HCT116 (cell line): Measurements from ENCODE around the gene SETD1B. TPM values are rescaled to one million over a fixed set of nuclear protein-coding genes. Genes with fewer than 3 reads are reported as not detected.

Experiments used
- ATAC-seq: fragments of 200-7000 bp; cut with Tn5 transposase; 2 replicates; pipeline ENCODE4 v1.9.1; 2020; ENCODE audit warnings: mild to moderate bottlenecking, moderate library complexity
- BruUV-seq: library from RNA; stranded (reverse); fragments of 400-500 nt; replicated peaks from 2 replicates; lab custom pipeline; 2021; lab: Mats Ljungman, UMichigan
- CTCF ChIA-PET: fragments of 300-600 bp; sonication (Branson Sonifier 250); formaldehyde crosslinking; loops from one replicate; lab custom pipeline; 2021; ENCODE audit warnings: antibody characterized with exemption; lab: Charles Lee
- POLR2A ChIA-PET: fragments of 300-600, 350-600 bp; sonication (Branson Sonifier 250); formaldehyde crosslinking; loops from one replicate; lab custom pipeline; 2021; ENCODE audit warnings: antibody characterized with exemption; lab: Charles Lee
- RAD21 ChIA-PET, 2 experiments: fragments of 300-600 bp; sonication (Branson Sonifier 250); formaldehyde crosslinking; loops; one replicate each; lab custom pipeline; 2023; ENCODE audit warnings: low total read pairs in 2 of 2; ENCODE audit not compliant: uncharacterized antibody in 2 of 2, unreplicated experiment in 2 of 2, low non-redundant PET in 1 of 2; lab: Charles Lee
- DNase-seq: peaks from one replicate; pipeline ENCODE4 v3.0.0-alpha.2; 2010; ENCODE audit warnings: low read depth, low spot score
- H2AFZ ChIP-seq: fragments of 200-600 bp; shearing (Covaris generic), sonication (generic); 2 replicates; pipeline ENCODE4 v1.6.1; 2017; ENCODE audit warnings: low read depth, mixed run types, mixed read lengths, antibody characterized with exemption, low read length; ENCODE audit not compliant: poor library complexity, severe bottlenecking
- H3K27ac ChIP-seq: 2 replicates; pipeline ENCODE4 v1.5.1; 2012; ENCODE audit warnings: low read depth, low read length
- H3K27me3 ChIP-seq: fragments of 200-600 bp; sonication (generic); 2 replicates; pipeline ENCODE4 v1.6.1; 2016; ENCODE audit warnings: mixed run types, low read length, mixed read lengths; ENCODE audit not compliant: insufficient read depth
- H3K36me3 ChIP-seq, 2 experiments: fragments of 200-500 bp in 1 of 2; fragments of 200-600 bp in 1 of 2; sonication (Bioruptor generic) in 1 of 2; sonication (generic) in 1 of 2; 2 replicates each; pipeline versions ENCODE4 v1.5.1 to v1.6.1; 2014 to 2016; ENCODE audit warnings: low read length in 2 of 2, inconsistent platforms in 1 of 2, mixed read lengths in 1 of 2, mixed run types in 1 of 2; ENCODE audit not compliant: insufficient read depth in 2 of 2, control insufficient read depth in 1 of 2
- H3K4me1 ChIP-seq, 2 experiments: fragments of 200-600 bp in 1 of 2; sonication (generic) in 1 of 2; 2 replicates each; pipeline versions ENCODE4 v1.5.1 to v1.6.1; 2012 to 2017; ENCODE audit warnings: low read length in 2 of 2, inconsistent platforms in 1 of 2, mild to moderate bottlenecking in 1 of 2, mixed read lengths in 1 of 2, mixed run types in 1 of 2, moderate library complexity in 1 of 2; ENCODE audit not compliant: insufficient read depth in 2 of 2, control insufficient read depth in 1 of 2
- H3K4me2 ChIP-seq: fragments of 200-600 bp; sonication (generic); 2 replicates; pipeline ENCODE4 v1.6.1; 2017; ENCODE audit warnings: mixed run types, low read length, mixed read lengths
- H3K4me3 ChIP-seq, 2 experiments: fragments of 200-600 bp in 1 of 2; sonication (generic) in 1 of 2; replicated peaks in 1 of 2; 2 replicates each; pipeline ENCODE4 v1.5.1; 2011 to 2016; ENCODE audit warnings: low read length in 2 of 2, control low read depth in 1 of 2, low read depth in 1 of 2, mild to moderate bottlenecking in 1 of 2, mixed read lengths in 1 of 2, mixed run types in 1 of 2
- H3K79me2 ChIP-seq: fragments of 200-600 bp; sonication (generic); 2 replicates; pipeline ENCODE4 v1.6.1; 2017; ENCODE audit warnings: mild to moderate bottlenecking, mixed run types, low read length, moderate library complexity, mixed read lengths; ENCODE audit not compliant: insufficient read depth
- H3K9ac ChIP-seq: fragments of 200-600 bp; sonication (generic); 2 replicates; pipeline ENCODE4 v1.6.1; 2016; ENCODE audit warnings: low read length, mixed read lengths
- H3K9me2 ChIP-seq: fragments of 200-600 bp; sonication (generic), shearing (Covaris generic); 2 replicates; pipeline ENCODE4 v1.6.1; 2017; ENCODE audit warnings: mixed run types, mild to moderate bottlenecking, moderate library complexity; ENCODE audit not compliant: insufficient read depth
- H3K9me3 ChIP-seq, 2 experiments: fragments of 200-500 bp in 1 of 2; fragments of 200-600 bp in 1 of 2; sonication (Bioruptor generic) in 1 of 2; sonication (generic) in 1 of 2; 2 replicates each; pipeline ENCODE4 v1.6.1; 2014 to 2017; ENCODE audit warnings: low read length in 2 of 2, mixed read lengths in 2 of 2, inconsistent platforms in 1 of 2, low read depth in 1 of 2, mild to moderate bottlenecking in 1 of 2, mixed run types in 1 of 2, moderate library complexity in 1 of 2; ENCODE audit not compliant: control insufficient read depth in 1 of 2, insufficient read depth in 1 of 2
- H4K20me1 ChIP-seq: fragments of 200-600 bp; sonication (generic), shearing (Covaris generic); 2 replicates; pipeline ENCODE4 v1.6.1; 2017; ENCODE audit warnings: mixed run types, mild to moderate bottlenecking, moderate library complexity; ENCODE audit not compliant: insufficient read depth
- CBX3 ChIP-seq: IDR thresholded peaks from 2 replicates; pipeline ENCODE4 v1.6.1; 2012; ENCODE audit warnings: low read depth
- CEBPB ChIP-seq: IDR thresholded peaks from 2 replicates; pipeline ENCODE4 v1.6.1; 2012; ENCODE audit warnings: low read depth
- EGR1 ChIP-seq: IDR thresholded peaks from 2 replicates; pipeline ENCODE4 v1.6.1; 2012; ENCODE audit warnings: low read depth
- ELF1 ChIP-seq: IDR thresholded peaks from 2 replicates; pipeline ENCODE4 v1.6.1; 2012; ENCODE audit warnings: low read depth, borderline replicate concordance
- EZH2 ChIP-seq: fragments of 200-600 bp; sonication (generic); IDR thresholded peaks from 2 replicates; pipeline ENCODE4 v1.6.1; 2017; ENCODE audit warnings: antibody characterized with exemption, mixed run types
- FOSL1 ChIP-seq: IDR thresholded peaks from 2 replicates; pipeline ENCODE4 v1.6.1; 2012; ENCODE audit warnings: low read depth
- POLR2A ChIP-seq: IDR thresholded peaks from 2 replicates; pipeline ENCODE4 v1.7.0; 2011; ENCODE audit warnings: borderline replicate concordance; ENCODE audit not compliant: insufficient read depth, insufficient read length; ENCODE audit errors: extremely low read depth
- POLR2AphosphoS5 ChIP-seq: IDR thresholded peaks from 2 replicates; pipeline ENCODE4 v1.6.1; 2011; ENCODE audit warnings: mild to moderate bottlenecking, low read depth, low read length, moderate library complexity
- RAD21 ChIP-seq: IDR thresholded peaks from 2 replicates; pipeline ENCODE4 v1.6.1; 2012; ENCODE audit warnings: low read depth, mild to moderate bottlenecking
- SP1 ChIP-seq: IDR thresholded peaks from 2 replicates; pipeline ENCODE4 v1.6.1; 2012; ENCODE audit warnings: low read depth
- SRF ChIP-seq: IDR thresholded peaks from 2 replicates; pipeline ENCODE4 v1.6.1; 2012; ENCODE audit warnings: low read depth
- TCF7L2 ChIP-seq: IDR thresholded peaks from 2 replicates; pipeline ENCODE4 v1.7.0; 2011; ENCODE audit warnings: borderline replicate concordance, inconsistent platforms; ENCODE audit not compliant: insufficient read depth, insufficient read length; ENCODE audit errors: extremely low read depth
- YY1 ChIP-seq: IDR thresholded peaks from 2 replicates; pipeline ENCODE4 v1.6.1; 2011; ENCODE audit warnings: low read length, low read depth, moderate library complexity, mild to moderate bottlenecking; ENCODE audit not compliant: insufficient replicate concordance; ENCODE audit errors: extremely low read depth
- ZBTB33 ChIP-seq: IDR thresholded peaks from 2 replicates; pipeline ENCODE4 v1.6.1; 2011; ENCODE audit warnings: mild to moderate bottlenecking, low read length, moderate library complexity; ENCODE audit not compliant: insufficient replicate concordance; ENCODE audit errors: extremely low read depth
- ZFX ChIP-seq: fragments of 450-650 bp; IDR thresholded peaks from 2 replicates; pipeline ENCODE4 v1.6.1; 2017
- ZNF274 ChIP-seq: fragments of 200-500 bp; sonication (Bioruptor generic); IDR thresholded peaks from 2 replicates; pipeline ENCODE4 v1.6.1; 2014; ENCODE audit warnings: mild to moderate bottlenecking, low read depth, low read length, inconsistent platforms
- intact Hi-C: fragments of 100-400 bp; cut with micrococcal nuclease; formaldehyde crosslinking; loops from 2 replicates; pipeline ENCODE4 v1.10.0; 2022
- total RNA-seq: library from RNA; stranded (reverse); gene quantifications from one replicate; pipeline ENCODE4 v1.2.1, GENCODE V29; 2021; ENCODE audit not compliant: unreplicated experiment
- TF ChIP-seq, protein P1 (sequence below), 3 experiments: fragments of 200-600 bp in 1 of 3; sonication (generic) in 1 of 3; IDR thresholded peaks in 2 of 3; conservative IDR thresholded peaks in 1 of 3; 2 replicates each; pipeline ENCODE4 v1.5.1; 2012 to 2017; ENCODE audit warnings: low read depth in 2 of 3, low read length in 2 of 3, antibody characterized with exemption in 1 of 3, borderline replicate concordance in 1 of 3, control low read depth in 1 of 3, mild to moderate bottlenecking in 1 of 3, mixed read lengths in 1 of 3, mixed run types in 1 of 3, moderate library complexity in 1 of 3; ENCODE audit not compliant: insufficient read depth in 1 of 3

SETD1B gene
- total RNA-seq, 1 experiment from 2014 or later, result 17.5 TPM

DNA sequence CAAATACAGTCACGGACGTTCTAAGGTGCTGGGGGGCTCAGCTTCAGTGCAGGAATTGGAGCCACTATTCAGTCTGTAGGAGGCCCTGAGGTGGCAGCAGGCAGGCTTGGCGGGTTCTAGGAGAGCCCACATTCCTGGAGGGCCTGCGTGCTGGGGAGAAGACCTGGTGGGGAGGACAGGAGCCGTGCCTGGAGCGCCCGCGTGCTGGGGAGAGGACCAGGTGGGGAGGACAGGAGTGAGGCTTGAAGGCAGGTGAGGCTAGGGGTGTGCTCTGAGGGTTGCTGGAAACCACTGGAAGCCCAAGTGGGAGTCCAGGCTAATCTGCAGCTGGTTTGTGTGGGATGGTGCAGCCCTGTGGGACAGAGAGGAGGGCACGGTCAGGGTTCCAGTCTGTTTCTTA, 33.4 kb upstream of the SETD1B start:
- POLR2A ChIA-PET, result no interaction called here
- intact Hi-C loops, result no loop called here

More for the DNA sequence above, 33.4 kb upstream of the SETD1B start:
- Histone ChIP-seq H3K4me3 (no peak overlapping the region), H3K27ac (no peak overlapping the region), H3K79me2 (no peaks in the 10 kb centered on the region), H2AFZ (no peak overlapping the region), H3K27me3 (no peaks in the 10 kb centered on the region), H3K4me2 (no peak overlapping the region), H4K20me1 (no peaks in the 10 kb centered on the region), H3K9me3 (no peaks in the 10 kb centered on the region), H3K4me1 (peaks cover 27 to 44% of the 10 kb centered on the region in 2 experiments), H3K9me2 (no peaks in the 10 kb centered on the region), H3K9ac (no peak overlapping the region), H3K36me3 (no peaks in the 10 kb centered on the region)
- ChIA-PET CTCF (no interaction called here), RAD21 (no interaction called here)
- ATAC-seq, result no peak
- TF ChIP-seq SP1 (no peak), ZBTB33 (no peak), FOSL1 (no peak), ELF1 (no peak), SRF (no peak), EZH2 (no peak), CEBPB (no peak), YY1 (no peak), CBX3 (no peak), ZFX (no peak), POLR2A (no peak), EGR1 (no peak), RAD21 (no peak), TCF7L2 (no peak), POLR2AphosphoS5 (no peak), ZNF274 (no peak)
- TF ChIP-seq, protein P1, sequence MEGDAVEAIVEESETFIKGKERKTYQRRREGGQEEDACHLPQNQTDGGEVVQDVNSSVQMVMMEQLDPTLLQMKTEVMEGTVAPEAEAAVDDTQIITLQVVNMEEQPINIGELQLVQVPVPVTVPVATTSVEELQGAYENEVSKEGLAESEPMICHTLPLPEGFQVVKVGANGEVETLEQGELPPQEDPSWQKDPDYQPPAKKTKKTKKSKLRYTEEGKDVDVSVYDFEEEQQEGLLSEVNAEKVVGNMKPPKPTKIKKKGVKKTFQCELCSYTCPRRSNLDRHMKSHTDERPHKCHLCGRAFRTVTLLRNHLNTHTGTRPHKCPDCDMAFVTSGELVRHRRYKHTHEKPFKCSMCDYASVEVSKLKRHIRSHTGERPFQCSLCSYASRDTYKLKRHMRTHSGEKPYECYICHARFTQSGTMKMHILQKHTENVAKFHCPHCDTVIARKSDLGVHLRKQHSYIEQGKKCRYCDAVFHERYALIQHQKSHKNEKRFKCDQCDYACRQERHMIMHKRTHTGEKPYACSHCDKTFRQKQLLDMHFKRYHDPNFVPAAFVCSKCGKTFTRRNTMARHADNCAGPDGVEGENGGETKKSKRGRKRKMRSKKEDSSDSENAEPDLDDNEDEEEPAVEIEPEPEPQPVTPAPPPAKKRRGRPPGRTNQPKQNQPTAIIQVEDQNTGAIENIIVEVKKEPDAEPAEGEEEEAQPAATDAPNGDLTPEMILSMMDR (IDR thresholded peaks at IDR 0.05 in 2 of 3, conservative IDR thresholded peaks at IDR 0.05 in 1 of 3; ENCODE audit: borderline replicate concordance in 1 of 3, insufficient read depth in 1 of 3, low read depth in 2 of 3, low read length in 2 of 3), result no peak
- no TSS peak for BruUV-seq
- DNase-seq, result no peak
